ENCODE measurements around the gene CCR9. TPM values are rescaled to one million over a fixed set of nuclear protein-coding genes. Genes with fewer than 3 reads are reported as not detected.

Gene CCR9
- polyA plus RNA-seq, 3 donors, result not detected

- Histone ChIP-seq H3K4me1 (ENCODE audit: control insufficient read depth in 1 of 2, insufficient read depth in 2 of 2, low read length in 2 of 2) (no peaks in the 10 kb centered on the region), H3K9ac (ENCODE audit: insufficient read depth, low read length, poor library complexity, severe bottlenecking) (no peak overlapping the region), H3K4me3 (replicated peaks in 1 of 3; ENCODE audit: low read depth in 2 of 3, low read length in 3 of 3) (no peak overlapping the region), H4K20me1 (ENCODE audit: insufficient read depth, low read length) (no peaks in the 10 kb centered on the region), H3K27me3 (ENCODE audit: control insufficient read depth in 2 of 2, insufficient read depth in 2 of 2, low read length in 2 of 2) (no peaks in the 10 kb centered on the region), H2AFZ (ENCODE audit: insufficient read depth, low read depth, low read length, poor library complexity, severe bottlenecking) (no peak overlapping the region), H3K4me2 (replicated peaks; ENCODE audit: extremely low read depth, low read length, poor library complexity, severe bottlenecking) (no peak overlapping the region), H3K36me3 (replicated peaks in 1 of 2; ENCODE audit: control insufficient read depth in 1 of 2, insufficient read depth in 2 of 2, low read length in 2 of 2) (peaks cover 44 to 84% of the 10 kb centered on the region in 2 donors), H3K79me2 (ENCODE audit: insufficient read depth, low read length) (no peaks in the 10 kb centered on the region), H3K9me3 (replicated peaks in 1 of 2; ENCODE audit: control insufficient read depth in 1 of 2, insufficient read depth in 1 of 2, low read length in 2 of 2) (no peaks in the 10 kb centered on the region), H3K27ac (ENCODE audit: low read depth in 1 of 2, low read length in 2 of 2) (no peak overlapping the region)
- TF ChIP-seq CTCF (IDR thresholded peaks at IDR 0.05), result no peak
- Mint-ChIP-seq H3K4me3 (no peak overlapping the region), H3K27ac (no peak overlapping the region), H3K4me1 (no peaks in the 10 kb centered on the region), H3K27me3 (ENCODE audit: low read depth in 3 of 3) (peaks cover 0 to 2% (median 2%) of the 10 kb centered on the region in 3 donors), H3K9me3 (no peaks in the 10 kb centered on the region), H3K36me3 (peaks cover 72 to 78% of the 10 kb centered on the region in 2 donors)
- WGBS (ENCODE audit: insufficient coverage), result 95% methylated on average over 3 of the region's 5 CpGs
- intact Hi-C loops (cut with micrococcal nuclease), result no loop called here
- no peak for DNase-seq
These were observed 58.7 kb downstream of the CCR9 start for GRCh38 chr3:45944830-45945620.

- no peak overlapping the region for H3K27ac Mint-ChIP-seq
- Histone ChIP-seq H3K27ac (ENCODE audit: low read depth in 1 of 2, low read length in 2 of 2) (no peak overlapping the region), H2AFZ (ENCODE audit: insufficient read depth, low read depth, low read length, poor library complexity, severe bottlenecking) (no peak overlapping the region), H4K20me1 (ENCODE audit: insufficient read depth, low read length) (no peaks in the 10 kb centered on the region), H3K79me2 (ENCODE audit: insufficient read depth, low read length) (no peaks in the 10 kb centered on the region), H3K4me1 (ENCODE audit: control insufficient read depth in 1 of 2, insufficient read depth in 2 of 2, low read length in 2 of 2) (no peaks in the 10 kb centered on the region), H3K9ac (ENCODE audit: insufficient read depth, low read length, poor library complexity, severe bottlenecking) (no peak overlapping the region), H3K9me3 (replicated peaks in 1 of 2; ENCODE audit: control insufficient read depth in 1 of 2, insufficient read depth in 1 of 2, low read length in 2 of 2) (no peaks in the 10 kb centered on the region), H3K4me2 (replicated peaks; ENCODE audit: extremely low read depth, low read length, poor library complexity, severe bottlenecking) (no peak overlapping the region), H3K4me3 (replicated peaks in 1 of 3; ENCODE audit: low read depth in 2 of 3, low read length in 3 of 3) (no peak overlapping the region), H3K27me3 (ENCODE audit: control insufficient read depth in 2 of 2, insufficient read depth in 2 of 2, low read length in 2 of 2) (no peaks in the 10 kb centered on the region), H3K36me3 (replicated peaks in 1 of 2; ENCODE audit: control insufficient read depth in 1 of 2, insufficient read depth in 2 of 2, low read length in 2 of 2) (peaks cover 57 to 96% of the 10 kb centered on the region in 2 donors)
- H3K36me3 Mint-ChIP-seq, result peaks cover 76 to 81% of the 10 kb centered on the region in 2 donors
- H3K4me3 Mint-ChIP-seq, result no peak overlapping the region
- 91% methylated on average over 1 of the region's 1 CpG for whole genome bisulfite sequencing (ENCODE audit: insufficient coverage)
- intact Hi-C loops (cut with micrococcal nuclease), result no loop called here
- DNase-seq, result no peak
- peaks cover 0 to 2% (median 2%) of the 10 kb centered on the region in 3 donors for H3K27me3 Mint-ChIP-seq (ENCODE audit: low read depth in 3 of 3)
- no peaks in the 10 kb centered on the region for H3K9me3 Mint-ChIP-seq
- H3K4me1 Mint-ChIP-seq, result no peaks in the 10 kb centered on the region
- no peak for TF ChIP-seq CTCF (IDR thresholded peaks at IDR 0.05)
These were observed 60.0 kb downstream of the CCR9 start for GRCh38 chr3:45946307-45946706.

All from CD14-positive monocyte (primary cell).